ENCODE measurements around the gene DKKL1.
"Not testable (repeated sequence)": the region's sequence is repeated elsewhere in the genome, so short reads cannot be mapped to it uniquely, and the experiment has no call there.

The DKKL1 gene

DNA sequence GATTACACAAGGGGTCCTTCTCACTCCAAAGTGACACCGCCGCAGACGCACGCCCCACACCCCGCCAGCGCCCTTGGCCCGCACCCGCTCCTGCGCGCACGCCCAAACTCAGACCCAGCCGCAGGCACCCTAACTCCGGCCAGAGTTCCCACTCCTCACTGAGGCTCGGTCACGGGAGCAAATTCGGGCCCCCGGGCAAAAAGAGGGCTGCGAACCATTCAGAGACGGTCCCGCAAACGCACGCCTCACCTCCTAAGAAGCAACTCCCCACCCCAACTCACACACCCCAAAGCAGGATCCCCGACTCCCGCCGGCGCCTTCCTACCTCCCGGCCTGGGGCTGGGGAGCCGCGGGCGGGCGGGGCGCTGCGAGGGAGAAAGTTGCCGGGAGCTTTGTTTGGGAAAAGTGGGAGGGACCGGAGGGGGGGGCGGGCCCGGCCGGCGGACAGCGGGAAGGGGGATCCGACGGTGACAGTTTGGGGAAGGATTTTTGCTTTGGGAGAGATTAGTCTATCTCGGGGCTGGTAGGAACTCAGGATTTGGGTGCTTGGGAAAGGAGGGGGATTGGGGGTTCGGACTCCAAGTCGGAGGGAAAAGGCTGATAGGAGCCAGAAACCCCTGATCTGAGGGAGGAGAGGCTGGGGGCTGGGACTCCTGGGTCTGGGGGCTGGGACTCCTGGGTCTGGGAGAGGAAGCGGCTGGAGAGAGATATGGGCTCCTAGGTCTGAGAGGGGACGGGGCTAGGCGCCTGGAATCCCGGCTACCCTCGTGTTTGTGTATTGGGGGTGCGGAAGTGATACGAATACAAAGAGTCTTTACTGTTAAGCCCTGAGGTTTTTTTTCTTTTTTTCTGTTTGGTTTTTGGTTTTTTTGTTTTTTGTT is 1.4 kb upstream of the DKKL1 start, which contains the start of gene TEAD2:
Gene TEAD2 (minus strand): TSS at position 369 of the 881 bp plus-strand sequence. CDS start 2,341 bp downstream, outside the sequence.
- DNase-seq (ENCODE audit: low read depth, low spot score), result peak; percentile 70

DNA sequence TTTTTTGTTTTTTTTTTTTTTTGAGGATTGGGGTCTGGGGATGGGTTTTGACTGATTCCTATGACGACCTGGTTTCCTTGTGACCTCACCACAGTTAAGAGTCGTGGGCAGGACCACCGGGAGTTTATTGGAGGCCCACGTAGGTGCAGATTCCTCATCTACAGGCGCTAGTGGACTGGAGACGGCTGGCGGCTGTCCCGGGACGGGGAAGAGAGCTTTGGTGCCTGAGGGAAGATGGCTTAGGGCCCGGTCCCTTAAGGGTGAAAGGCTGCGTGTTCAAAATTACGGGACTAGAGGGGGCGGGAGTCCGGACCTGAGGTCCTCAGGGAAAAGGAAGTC is 779 bp upstream of the DKKL1 start:
- DNase-seq (ENCODE audit: low read depth, low spot score), result no peak

DNA sequence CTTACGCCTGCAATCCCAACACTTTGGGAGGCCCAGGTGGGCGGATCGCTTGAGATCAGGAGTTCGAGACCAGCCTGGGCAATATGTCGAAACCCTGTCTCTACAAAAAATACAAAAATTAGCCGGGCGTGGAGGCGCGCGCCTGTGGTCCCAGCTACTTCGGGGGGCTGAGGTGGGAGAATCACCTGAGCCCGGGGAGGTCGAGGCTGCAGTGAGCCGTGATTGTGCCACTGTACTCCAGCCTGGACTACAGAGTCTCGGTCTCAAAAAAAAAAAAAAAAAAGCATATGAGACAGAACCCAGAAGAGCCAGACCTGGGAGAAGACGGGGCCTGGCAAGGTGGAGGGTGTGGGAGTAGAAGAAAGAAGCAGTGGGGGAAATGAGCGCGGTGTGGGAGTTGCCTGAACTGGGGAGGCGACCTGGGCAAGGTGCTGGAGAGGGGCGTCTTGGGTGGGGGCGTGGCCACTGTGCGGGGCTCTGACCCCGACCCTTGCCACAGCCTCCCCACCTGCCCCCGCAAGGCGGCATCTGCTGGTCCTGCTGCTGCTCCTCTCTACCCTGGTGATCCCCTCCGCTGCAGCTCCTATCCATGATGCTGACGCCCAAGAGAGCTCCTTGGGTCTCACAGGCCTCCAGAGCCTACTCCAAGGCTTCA is 533 bp downstream of the DKKL1 start:
- no peak for DNase-seq (ENCODE audit: low read depth, low spot score)

DNA sequence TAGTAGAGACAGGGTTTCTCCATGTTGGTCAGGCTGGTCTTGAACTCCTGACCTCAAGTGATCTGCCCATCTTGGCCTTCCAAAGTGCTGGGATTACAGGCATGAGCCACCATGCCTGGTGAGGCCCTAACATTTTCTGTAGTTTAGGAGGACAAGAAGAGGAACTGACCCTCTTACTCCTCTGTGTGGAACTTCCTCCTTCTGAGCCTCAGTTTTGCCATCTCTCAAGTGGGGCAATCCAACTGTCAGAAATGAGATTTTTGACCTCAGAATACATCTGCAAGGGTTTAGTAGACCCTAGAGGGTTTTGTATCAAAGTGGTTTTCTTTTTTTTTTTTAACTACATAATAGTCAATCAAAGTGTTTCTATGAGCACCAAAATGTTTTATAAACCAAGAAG is 2.4 kb downstream of the DKKL1 start:
- no peak for DNase-seq (ENCODE audit: low read depth, low spot score)

DNA sequence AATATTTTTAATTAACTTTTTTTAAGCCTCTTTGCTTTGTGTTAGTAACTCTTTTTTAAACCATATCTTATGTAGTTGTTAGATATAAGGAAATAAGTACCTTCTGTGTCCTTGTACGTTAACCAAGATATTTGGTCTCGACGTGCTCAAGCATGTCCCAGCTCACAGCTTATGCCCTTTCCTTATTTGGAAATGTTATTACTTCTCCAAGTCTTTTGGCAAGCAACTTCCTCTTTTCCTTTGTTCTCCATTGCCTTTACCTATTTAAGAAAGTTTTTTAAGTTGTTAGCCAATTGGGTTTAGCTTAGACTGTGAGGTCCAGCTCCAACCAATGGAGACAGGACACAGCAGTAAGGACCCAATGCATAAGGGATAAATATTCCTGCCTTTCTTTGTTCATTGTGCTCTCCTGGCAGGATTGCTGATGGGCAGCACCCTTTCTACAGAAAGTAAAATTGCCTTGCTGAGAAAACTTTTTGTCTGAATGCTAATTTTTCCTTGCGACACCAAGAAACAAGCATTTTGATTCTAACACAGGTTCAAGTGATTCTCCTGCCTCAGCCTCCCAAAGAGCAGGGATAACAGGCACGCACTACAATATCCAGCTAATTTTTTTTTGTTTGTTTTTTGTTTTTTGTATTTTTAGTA is 5.2 kb downstream of the DKKL1 start:
- DNase-seq (ENCODE audit: low read depth, low spot score), result no peak

DNA sequence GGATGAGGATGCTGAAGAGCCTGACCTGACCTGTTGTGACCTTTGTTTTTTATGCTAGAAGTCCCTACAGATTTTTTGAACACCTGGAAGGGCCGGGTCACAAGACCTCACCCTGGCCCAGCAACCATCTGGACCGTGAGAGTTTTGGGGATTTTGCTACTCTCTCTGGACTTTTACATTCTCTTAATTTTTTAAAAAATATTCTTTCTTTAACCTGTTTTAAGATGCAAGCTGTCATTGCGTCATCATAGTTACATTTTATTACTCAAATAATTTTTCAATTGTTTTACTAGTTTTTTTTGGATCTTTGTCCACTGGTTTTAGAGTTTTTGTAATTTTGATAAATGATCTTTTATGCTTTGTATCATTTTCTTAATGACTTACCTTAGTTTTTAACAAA is 7.5 kb downstream of the DKKL1 start:
- no peak for DNase-seq (ENCODE audit: low read depth, low spot score)

DNA sequence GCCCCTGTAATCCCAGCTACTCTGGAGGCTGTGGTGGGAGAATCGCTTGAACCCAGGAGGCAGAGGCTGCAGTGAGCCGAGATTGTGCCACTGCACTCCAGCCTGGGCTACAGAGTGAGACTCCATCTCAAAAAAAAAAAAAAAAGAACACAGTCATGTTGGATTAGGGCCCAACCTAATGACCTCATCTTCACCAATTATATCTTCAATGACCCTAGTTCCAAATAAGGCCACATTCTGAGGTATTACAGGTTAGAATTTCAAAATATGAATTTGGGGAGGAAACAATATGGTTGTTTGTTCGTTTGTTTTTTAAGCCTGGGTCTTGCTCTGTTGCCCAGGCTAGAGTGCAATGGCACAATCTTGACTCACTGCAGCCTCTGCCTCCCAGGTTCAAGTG is 9.5 kb downstream of the DKKL1 start:
- not testable (repeated sequence) for DNase-seq (ENCODE audit: low read depth, low spot score)

DNA sequence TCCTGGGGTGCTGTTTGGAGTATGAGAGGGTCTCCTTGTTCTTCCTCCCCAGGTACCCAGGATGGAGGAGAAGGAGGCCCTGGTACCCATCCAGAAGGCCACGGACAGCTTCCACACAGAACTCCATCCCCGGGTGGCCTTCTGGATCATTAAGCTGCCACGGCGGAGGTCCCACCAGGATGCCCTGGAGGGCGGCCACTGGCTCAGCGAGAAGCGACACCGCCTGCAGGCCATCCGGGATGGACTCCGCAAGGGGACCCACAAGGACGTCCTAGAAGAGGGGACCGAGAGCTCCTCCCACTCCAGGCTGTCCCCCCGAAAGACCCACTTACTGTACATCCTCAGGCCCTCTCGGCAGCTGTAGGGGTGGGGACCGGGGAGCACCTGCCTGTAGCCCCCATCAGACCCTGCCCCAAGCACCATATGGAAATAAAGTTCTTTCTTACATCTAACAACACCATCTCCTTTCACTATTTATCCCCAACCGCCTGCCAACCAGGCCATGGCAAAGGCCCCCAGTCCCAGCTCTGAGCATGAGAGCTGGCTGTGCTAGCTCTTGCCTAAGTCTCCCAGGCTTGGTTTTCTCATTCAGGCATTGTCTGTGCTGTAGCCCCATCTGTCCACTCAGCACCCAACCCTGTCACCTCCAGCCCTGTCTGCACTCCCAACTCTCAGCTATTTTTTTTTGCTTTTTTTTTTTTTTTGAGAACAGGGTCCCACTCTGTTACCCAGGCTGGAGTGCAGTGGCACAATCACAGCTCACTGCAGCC is 11.2 kb downstream of the DKKL1 start:
- no peak for DNase-seq (ENCODE audit: low read depth, low spot score)

DNA sequence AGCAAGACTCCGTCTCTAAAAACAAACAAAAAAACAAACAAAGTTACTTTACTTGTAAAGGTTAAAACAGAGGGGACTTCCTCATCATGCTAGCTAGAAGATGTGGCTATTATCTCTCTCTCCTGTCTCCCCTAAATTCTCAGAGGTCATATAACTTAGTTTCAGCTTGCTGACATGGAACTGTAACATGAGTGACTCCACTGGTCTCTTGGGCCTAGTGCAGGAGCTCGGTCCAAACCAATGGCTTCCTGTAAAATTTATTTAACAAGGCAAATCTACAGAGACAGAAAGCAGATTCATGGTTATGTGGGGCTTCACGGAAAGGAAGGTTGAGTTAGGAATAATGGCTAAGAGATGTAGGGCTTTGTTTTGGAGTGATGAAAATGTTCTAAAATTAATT is 14.8 kb downstream of the DKKL1 start:
- DNase-seq (ENCODE audit: low read depth, low spot score), result no peak

DNA sequence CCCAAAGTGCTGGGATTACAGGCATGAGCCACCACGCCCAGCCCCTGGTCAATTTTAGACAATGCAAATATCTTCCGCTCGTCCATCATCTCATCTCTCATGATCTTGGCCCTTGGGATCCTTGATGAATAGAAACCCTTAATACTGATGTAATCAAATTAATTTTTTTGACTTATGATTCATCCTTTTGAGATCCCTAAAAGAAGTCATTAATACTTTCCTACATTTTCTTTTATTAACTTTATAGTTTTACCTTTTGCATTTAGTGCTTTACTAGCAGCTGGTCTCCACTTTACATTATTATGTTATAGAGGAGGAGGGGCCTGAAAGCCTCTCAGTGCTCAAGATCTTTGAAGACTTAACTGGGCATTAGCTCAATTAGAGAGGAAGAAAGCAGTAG is 16.7 kb downstream of the DKKL1 start:
- no peak for DNase-seq (ENCODE audit: low read depth, low spot score)

DNA sequence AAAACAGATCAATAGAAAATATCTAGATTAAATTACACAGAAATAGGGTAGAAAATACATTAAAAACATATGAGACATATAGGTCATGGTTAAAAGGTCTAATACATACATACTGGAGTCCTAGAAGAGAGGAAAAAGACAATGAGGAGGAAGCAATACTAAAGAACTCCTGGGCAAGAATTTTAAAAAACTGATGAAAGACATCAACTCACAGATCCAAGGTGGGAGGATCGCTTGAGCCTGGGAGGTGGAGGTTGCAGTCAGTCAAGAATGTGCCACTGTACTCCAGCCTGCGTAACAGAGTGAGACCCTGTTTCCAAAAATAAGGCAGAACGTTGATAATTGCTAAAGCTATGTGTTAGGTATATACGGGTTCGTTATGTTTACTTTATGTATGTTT is 19.0 kb downstream of the DKKL1 start:
- no peak for DNase-seq (ENCODE audit: low read depth, low spot score)

DNA sequence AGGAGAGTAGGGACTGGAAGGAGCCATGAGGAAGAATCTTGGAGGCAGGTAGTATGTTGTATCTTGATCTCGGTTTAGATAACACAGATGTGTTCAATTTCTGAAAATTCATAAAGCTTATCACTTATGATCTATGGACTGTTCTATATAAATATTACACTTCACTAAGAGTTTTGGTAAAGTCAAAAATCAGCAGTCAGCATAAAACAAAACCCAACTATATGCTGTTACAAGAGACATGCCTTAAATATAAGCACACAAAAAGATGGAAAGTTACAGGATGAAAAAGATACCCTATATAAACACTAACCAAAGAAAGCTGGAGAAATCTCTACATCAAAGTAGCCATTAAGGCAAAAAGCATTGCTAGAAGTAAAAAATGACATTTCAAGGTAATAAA is 19.9 kb downstream of the DKKL1 start:
- no peak for DNase-seq (ENCODE audit: low read depth, low spot score)

DNA sequence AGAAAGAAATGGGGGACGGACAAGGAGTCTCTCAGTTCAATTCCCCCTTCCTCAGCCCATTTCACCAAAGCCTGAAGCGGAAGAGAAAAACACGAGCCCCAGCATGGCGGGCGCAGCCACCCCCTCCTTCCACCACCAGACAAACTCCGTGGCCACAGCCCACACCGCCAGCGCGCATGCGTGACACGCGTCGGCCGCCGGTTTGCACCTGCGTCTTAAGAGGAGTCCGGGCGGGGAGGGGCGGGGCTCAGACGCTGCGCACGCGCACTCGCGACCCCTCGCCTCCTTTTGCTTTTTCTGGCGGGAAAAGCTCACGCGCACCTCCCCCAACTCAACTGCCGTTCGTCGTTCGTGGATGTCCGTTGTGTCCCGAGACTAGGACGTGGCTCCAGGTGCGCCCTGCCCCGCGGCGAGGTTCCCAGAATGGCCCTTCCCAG is 24.3 kb downstream of the DKKL1 start, which contains the start of gene KASH5:
Gene KASH5 (plus strand): TSS at position 314 of the 437 bp plus-strand sequence. CDS start 2,635 bp downstream, outside the sequence.
- peak; percentile 87 for DNase-seq (ENCODE audit: low read depth, low spot score)

DNA sequence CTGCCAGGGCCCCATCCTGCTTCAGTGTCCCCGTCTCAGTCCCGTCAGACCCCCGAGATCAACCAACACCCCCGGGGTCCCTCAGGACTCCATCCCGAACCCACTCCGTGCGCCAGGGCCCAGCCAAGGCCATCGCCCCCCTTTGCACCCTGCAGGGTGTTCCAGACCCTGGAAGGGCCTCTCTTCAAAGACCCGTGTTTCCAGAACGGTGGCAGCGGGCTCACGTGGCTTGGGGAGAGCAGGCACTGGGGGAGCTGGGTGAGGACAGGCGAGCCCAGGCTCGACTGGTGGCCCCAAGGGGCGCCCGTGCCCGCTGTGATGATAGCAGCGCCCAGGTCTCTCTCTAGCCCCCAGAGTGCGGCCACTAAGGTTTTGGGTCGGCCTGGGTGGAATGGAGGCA is 25.7 kb downstream of the DKKL1 start:
- no peak for DNase-seq (ENCODE audit: low read depth, low spot score)

DNA sequence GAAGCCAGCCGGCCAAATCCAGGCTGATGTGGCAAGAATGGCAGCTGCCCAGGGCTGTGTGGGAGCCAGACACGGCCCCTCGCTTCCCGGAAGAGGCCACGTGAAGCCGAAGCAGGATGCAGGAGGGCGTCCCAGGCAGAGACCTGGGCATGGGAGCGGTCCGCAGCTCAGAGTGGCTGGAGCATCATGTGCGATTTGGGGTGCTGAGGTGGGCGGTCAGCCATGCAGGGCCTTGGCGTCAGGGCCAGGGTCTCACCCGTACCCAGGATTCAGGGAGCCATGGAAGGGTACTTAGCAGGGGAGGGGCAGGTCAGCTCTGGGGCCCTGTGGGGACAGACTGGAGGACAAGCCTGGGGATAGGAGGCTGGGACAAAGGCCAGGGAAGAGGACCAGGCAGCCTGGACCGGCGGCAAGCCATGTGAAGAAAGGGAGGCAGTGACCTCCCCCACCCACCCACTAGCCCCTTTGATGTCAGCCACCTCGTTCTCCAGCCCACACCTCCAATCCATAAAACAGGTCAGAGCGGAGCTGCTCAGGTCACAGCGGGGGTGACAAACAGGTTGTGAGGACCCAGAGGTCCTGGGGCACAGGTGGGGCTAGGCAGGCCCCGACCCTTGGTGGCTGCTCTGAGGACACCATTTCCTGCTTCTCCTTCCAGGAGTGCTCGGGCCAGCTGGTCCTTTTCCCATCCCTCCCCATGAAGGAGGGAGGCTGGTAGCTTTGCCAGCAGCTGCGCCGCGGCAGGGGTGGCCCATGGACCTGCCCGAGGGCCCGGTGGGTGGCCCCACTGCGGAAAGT is 26.7 kb downstream of the DKKL1 start:
- no peak for DNase-seq (ENCODE audit: low read depth, low spot score)

DNA sequence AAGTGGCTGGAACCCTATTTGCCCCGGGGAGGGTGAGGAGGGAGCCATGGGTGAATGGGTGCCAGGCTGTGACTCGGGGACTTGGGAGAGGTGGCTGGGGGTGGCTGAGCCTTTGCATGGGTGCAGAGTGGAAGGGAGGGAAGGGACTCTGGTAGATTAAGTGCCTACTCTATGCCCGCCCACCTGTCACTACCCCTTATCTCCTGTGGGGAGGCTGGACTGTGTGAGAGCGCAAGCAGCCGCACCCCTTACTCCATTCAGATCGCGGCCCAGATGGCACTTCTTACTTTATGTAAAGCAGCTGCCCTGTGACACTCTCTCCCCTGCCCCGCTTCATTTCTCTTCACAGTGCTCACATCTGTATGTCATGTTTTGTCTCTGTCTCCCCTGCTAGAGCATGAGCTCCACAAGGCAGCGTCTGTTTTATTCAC is 27.3 kb downstream of the DKKL1 start:
- DNase-seq (ENCODE audit: low read depth, low spot score), result no peak

DNA sequence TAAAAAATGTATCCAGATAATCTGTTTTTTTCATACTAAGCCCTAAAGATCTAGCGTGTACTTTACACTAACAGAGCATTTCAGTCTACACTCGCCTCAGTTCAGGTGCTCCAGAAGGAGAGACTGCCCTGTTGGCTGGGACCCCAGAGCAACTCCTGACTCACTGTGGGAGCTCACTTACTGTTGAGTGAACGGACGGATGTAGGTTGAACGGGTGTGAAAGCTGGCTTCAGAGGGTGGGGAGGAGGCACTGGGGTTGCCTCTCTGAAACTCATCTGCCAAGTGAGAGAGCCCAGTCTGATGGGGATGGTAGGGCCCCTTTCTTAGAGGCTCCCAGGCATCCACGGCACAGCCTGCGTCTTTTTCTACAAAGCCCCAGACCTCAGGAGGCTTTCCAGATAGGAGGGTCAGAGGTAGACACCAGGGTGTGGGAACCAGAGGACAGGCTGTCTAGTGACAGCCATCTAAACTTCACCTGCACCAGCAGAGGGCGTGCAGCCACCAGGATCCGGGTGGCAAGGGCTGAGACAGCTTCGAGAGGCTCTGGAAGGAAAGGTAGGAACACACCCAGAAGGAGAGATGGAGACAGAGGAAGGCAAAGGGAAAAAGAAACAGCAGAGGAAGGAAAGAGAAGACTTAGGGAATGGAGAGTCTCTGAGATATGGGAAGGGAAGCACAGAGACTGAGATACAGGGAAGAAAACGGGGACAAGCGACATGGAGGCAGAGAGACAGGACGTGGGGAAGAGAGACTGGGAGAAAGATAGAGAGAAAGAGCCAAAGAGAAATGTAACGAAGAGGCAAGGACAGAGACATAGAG is 28.1 kb downstream of the DKKL1 start:
- DNase-seq (ENCODE audit: low read depth, low spot score), result peak; percentile 88

DNA sequence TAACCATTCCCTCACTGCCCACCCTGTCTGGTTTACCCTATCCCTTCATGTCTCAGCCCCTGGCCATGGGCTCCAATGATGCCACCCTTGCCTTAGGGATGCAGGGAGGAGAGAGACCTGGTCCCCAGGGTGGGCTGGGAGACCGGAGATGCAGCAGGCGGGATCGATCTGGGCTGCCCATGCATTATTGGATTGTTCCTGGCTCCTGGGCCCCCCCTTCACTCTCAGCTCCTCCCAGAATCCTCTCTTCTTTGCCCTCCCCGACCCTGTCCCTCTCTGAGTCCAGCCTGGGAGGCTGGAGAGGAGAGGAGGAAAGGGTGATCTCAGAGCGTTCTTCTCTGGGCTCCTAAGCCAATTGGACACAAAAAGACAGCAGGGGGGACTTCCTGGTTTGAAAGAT is 30.2 kb downstream of the DKKL1 start:
- DNase-seq (ENCODE audit: low read depth, low spot score), result no peak

DNA sequence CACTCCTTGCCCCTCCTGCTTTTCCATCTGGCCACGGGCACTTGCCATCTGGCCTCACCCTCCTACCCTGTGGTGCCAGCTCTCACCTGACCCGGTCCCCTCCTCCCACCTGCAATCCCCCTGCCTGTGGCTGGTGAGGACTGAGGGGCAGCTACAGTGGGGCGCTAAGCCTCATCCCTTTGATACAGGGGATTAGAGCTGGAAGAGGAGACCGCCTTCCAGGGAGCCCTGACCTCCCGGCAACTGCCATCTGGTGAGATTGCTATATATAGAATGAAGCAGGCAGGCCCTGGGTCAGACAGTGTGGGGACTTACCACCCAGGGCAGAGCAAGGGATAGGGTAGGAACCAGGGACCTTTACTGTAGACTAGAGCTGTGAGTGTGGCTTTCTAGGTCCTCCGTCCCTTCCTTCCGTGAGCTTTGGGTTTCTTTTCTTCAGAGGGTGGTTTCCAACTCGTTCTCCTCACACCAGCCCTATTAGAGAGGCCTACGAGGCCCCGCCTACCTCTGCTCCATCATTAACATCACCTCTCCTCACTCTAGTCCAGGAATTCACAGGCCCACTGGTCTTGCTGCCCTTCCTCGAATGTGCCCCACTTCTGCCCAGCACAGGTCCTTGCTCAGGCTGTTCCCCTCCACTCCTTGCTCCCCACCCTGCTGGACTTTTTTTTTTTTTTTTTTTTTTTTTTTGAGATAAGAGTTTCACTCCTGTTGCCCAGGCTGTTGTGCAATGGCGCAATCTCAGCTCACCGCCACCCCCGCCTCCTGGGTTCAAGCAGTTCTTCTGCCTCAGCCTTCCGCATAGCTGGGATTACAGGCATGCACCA is 32.1 kb downstream of the DKKL1 start:
- DNase-seq (ENCODE audit: low read depth, low spot score), result no peak
